HEK293 (cell line): ENCODE data around the gene CPB2.

Experiments
- CTCF ChIA-PET: fragments of 350-600 bp; formaldehyde crosslinking; extraction: SDS; loops from one replicate; lab custom pipeline; 2021; ENCODE audit warnings: antibody characterized with exemption; lab: Yijun Ruan, JAX
- POLR2A ChIA-PET: fragments of 300-600 bp; formaldehyde crosslinking; extraction: SDS; loops from one replicate; lab custom pipeline; 2020; ENCODE audit warnings: antibody characterized with exemption, inconsistent platforms; lab: Yijun Ruan, JAX
- H3K27ac ChIP-seq: fragments of 200-500 bp; sonication (Bioruptor generic); 2 replicates; pipeline ENCODE4 v1.5.1; 2014; ENCODE audit warnings: low read depth, low read length, control low read depth, inconsistent platforms; ENCODE audit errors: extremely low read depth
- H3K36me3 ChIP-seq, 2 experiments: fragments of 200-500 bp in 1 of 2; sonication (Bioruptor generic) in 1 of 2; 1 replicate in 1 of 2; 2 replicates in 1 of 2; pipeline ENCODE4 v1.5.1; 2014 to 2017; ENCODE audit warnings: inconsistent platforms in 2 of 2, low read length in 2 of 2; ENCODE audit not compliant: control insufficient read depth in 2 of 2, insufficient read depth in 1 of 2
- H3K4me1 ChIP-seq: fragments of 200-500 bp; sonication (Bioruptor generic); 2 replicates; pipeline ENCODE4 v1.5.1; 2014; ENCODE audit warnings: mild to moderate bottlenecking, low read length, inconsistent platforms; ENCODE audit not compliant: control insufficient read depth, insufficient read depth
- H3K4me3 ChIP-seq: 2 replicates; pipeline ENCODE4 v1.5.1; 2011; ENCODE audit warnings: low read depth, mild to moderate bottlenecking, control low read depth, low read length, moderate library complexity
- H3K9me3 ChIP-seq: fragments of 200-500 bp; sonication (Bioruptor generic); 2 replicates; pipeline ENCODE4 v1.5.1; 2014; ENCODE audit warnings: low read depth, low read length, inconsistent platforms; ENCODE audit not compliant: control insufficient read depth, insufficient read depth
- FEZF1 ChIP-seq: fragments of 450-650 bp; formaldehyde crosslinking; IDR thresholded peaks from 2 replicates; pipeline ENCODE4 v1.5.1; 2016; ENCODE audit warnings: missing biosample characterization, missing genetic modification characterization
- TCF7L2 ChIP-seq: IDR thresholded peaks from 2 replicates; pipeline ENCODE4 v1.6.1; 2011; ENCODE audit warnings: low read depth, mild to moderate bottlenecking, inconsistent platforms, low read length, moderate library complexity, borderline replicate concordance
- ZBTB17 ChIP-seq: fragments of 450-650 bp; formaldehyde crosslinking; IDR thresholded peaks from 2 replicates; pipeline ENCODE4 v1.5.1; 2016; ENCODE audit warnings: missing biosample characterization, missing genetic modification characterization
- ZNF10 ChIP-seq: fragments of 450-650 bp; formaldehyde crosslinking; IDR thresholded peaks from 2 replicates; pipeline ENCODE4 v1.5.1; 2017; ENCODE audit warnings: missing biosample characterization, missing genetic modification characterization
- ZNF140 ChIP-seq: fragments of 450-650 bp; formaldehyde crosslinking; IDR thresholded peaks from 2 replicates; pipeline ENCODE4 v1.5.1; 2016; ENCODE audit warnings: missing biosample characterization, missing genetic modification characterization
- ZNF18 ChIP-seq: fragments of 450-650 bp; formaldehyde crosslinking; IDR thresholded peaks from 2 replicates; pipeline ENCODE4 v1.5.1; 2016; ENCODE audit warnings: missing biosample characterization, missing genetic modification characterization
- ZNF214 ChIP-seq: fragments of 450-650 bp; formaldehyde crosslinking; IDR thresholded peaks from 2 replicates; pipeline ENCODE4 v1.5.1; 2017; ENCODE audit warnings: missing biosample characterization, mild to moderate bottlenecking, missing genetic modification characterization, borderline replicate concordance
- ZNF292 ChIP-seq: fragments of 450-650 bp; formaldehyde crosslinking; IDR thresholded peaks from 2 replicates; pipeline ENCODE4 v1.5.1; 2016; ENCODE audit warnings: low read depth, missing biosample characterization, missing genetic modification characterization, borderline replicate concordance
- ZNF423 ChIP-seq: fragments of 450-650 bp; formaldehyde crosslinking; IDR thresholded peaks from 2 replicates; pipeline ENCODE4 v1.5.1; 2016; ENCODE audit warnings: missing biosample characterization, missing genetic modification characterization
- ZNF600 ChIP-seq: fragments of 450-650 bp; formaldehyde crosslinking; IDR thresholded peaks from 2 replicates; pipeline ENCODE4 v1.5.1; 2016; ENCODE audit warnings: missing biosample characterization, missing genetic modification characterization
- ZNF658 ChIP-seq: fragments of 450-650 bp; formaldehyde crosslinking; IDR thresholded peaks from 2 replicates; pipeline ENCODE4; 2016; ENCODE audit warnings: missing biosample characterization, missing genetic modification characterization
- ZNF747 ChIP-seq: fragments of 450-650 bp; formaldehyde crosslinking; IDR thresholded peaks from 2 replicates; pipeline ENCODE4 v1.5.1; 2016; ENCODE audit warnings: missing biosample characterization, missing genetic modification characterization
- ZNF792 ChIP-seq: fragments of 450-650 bp; formaldehyde crosslinking; IDR thresholded peaks from 2 replicates; pipeline ENCODE4 v1.5.1; 2016; ENCODE audit warnings: missing biosample characterization, missing genetic modification characterization
- ZSCAN23 ChIP-seq: fragments of 450-650 bp; formaldehyde crosslinking; IDR thresholded peaks from 2 replicates; pipeline ENCODE4 v1.5.1; 2016; ENCODE audit warnings: missing biosample characterization, missing genetic modification characterization
- ZSCAN30 ChIP-seq: fragments of 450-650 bp; IDR thresholded peaks from 2 replicates; pipeline ENCODE4 v1.5.1; 2018; ENCODE audit warnings: missing biosample characterization, mild to moderate bottlenecking, missing genetic modification characterization, moderate library complexity
- TF ChIP-seq, protein P1 (sequence below): fragments of 450-650 bp; formaldehyde crosslinking; IDR thresholded peaks from 2 replicates; pipeline ENCODE4 v1.5.1; 2017; ENCODE audit warnings: missing biosample characterization, missing genetic modification characterization
- TF ChIP-seq, protein P2 (sequence below): fragments of 450-650 bp; formaldehyde crosslinking; IDR thresholded peaks from 2 replicates; pipeline ENCODE4 v1.5.1; 2016; ENCODE audit warnings: missing biosample characterization, missing genetic modification characterization, borderline replicate concordance
- TF ChIP-seq, protein P3 (sequence below): fragments of 450-650 bp; formaldehyde crosslinking; IDR thresholded peaks from 2 replicates; pipeline ENCODE4 v1.5.1; 2016; ENCODE audit warnings: missing biosample characterization, missing genetic modification characterization
- TF ChIP-seq, protein P4 (sequence below): fragments of 450-650 bp; formaldehyde crosslinking; IDR thresholded peaks from 2 replicates; pipeline ENCODE4 v1.5.1; 2016; ENCODE audit warnings: missing biosample characterization, missing genetic modification characterization

CPB2 gene

DNA sequence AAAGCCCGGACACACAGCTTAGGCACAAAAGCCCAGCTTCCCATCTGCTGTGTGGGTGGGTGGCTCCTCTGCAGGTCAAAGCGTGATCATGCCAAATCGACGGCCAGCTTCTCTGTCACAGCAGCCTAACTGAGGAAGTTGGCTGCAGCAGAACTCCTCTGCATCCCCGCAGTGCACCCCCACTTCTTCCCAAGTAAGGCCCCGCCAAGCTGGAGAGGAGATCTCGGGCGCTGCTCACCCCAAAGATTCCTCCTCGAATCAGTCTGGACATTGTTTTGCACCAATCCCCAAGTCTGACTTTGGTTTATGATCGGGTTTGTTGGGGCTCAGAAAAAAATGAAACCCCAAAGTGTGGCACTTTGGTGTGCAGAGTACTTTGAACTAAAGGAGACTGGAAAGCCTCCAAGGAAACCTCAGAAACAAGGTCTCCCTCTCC lies 19.7 kb upstream of the CPB2 start:
- no peak overlapping the region for H3K27ac ChIP-seq
- TF ChIP-seq, protein P1, sequence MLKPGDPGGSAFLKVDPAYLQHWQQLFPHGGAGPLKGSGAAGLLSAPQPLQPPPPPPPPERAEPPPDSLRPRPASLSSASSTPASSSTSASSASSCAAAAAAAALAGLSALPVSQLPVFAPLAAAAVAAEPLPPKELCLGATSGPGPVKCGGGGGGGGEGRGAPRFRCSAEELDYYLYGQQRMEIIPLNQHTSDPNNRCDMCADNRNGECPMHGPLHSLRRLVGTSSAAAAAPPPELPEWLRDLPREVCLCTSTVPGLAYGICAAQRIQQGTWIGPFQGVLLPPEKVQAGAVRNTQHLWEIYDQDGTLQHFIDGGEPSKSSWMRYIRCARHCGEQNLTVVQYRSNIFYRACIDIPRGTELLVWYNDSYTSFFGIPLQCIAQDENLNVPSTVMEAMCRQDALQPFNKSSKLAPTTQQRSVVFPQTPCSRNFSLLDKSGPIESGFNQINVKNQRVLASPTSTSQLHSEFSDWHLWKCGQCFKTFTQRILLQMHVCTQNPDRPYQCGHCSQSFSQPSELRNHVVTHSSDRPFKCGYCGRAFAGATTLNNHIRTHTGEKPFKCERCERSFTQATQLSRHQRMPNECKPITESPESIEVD, result no peak
- TF ChIP-seq, protein P2, sequence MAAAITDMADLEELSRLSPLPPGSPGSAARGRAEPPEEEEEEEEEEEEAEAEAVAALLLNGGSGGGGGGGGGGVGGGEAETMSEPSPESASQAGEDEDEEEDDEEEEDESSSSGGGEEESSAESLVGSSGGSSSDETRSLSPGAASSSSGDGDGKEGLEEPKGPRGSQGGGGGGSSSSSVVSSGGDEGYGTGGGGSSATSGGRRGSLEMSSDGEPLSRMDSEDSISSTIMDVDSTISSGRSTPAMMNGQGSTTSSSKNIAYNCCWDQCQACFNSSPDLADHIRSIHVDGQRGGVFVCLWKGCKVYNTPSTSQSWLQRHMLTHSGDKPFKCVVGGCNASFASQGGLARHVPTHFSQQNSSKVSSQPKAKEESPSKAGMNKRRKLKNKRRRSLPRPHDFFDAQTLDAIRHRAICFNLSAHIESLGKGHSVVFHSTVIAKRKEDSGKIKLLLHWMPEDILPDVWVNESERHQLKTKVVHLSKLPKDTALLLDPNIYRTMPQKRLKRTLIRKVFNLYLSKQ (tag by site-specific recombination), result no peak
- TF ChIP-seq, protein P3, sequence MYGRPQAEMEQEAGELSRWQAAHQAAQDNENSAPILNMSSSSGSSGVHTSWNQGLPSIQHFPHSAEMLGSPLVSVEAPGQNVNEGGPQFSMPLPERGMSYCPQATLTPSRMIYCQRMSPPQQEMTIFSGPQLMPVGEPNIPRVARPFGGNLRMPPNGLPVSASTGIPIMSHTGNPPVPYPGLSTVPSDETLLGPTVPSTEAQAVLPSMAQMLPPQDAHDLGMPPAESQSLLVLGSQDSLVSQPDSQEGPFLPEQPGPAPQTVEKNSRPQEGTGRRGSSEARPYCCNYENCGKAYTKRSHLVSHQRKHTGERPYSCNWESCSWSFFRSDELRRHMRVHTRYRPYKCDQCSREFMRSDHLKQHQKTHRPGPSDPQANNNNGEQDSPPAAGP (tag by site-specific recombination), result no peak
- TF ChIP-seq, protein P4, sequence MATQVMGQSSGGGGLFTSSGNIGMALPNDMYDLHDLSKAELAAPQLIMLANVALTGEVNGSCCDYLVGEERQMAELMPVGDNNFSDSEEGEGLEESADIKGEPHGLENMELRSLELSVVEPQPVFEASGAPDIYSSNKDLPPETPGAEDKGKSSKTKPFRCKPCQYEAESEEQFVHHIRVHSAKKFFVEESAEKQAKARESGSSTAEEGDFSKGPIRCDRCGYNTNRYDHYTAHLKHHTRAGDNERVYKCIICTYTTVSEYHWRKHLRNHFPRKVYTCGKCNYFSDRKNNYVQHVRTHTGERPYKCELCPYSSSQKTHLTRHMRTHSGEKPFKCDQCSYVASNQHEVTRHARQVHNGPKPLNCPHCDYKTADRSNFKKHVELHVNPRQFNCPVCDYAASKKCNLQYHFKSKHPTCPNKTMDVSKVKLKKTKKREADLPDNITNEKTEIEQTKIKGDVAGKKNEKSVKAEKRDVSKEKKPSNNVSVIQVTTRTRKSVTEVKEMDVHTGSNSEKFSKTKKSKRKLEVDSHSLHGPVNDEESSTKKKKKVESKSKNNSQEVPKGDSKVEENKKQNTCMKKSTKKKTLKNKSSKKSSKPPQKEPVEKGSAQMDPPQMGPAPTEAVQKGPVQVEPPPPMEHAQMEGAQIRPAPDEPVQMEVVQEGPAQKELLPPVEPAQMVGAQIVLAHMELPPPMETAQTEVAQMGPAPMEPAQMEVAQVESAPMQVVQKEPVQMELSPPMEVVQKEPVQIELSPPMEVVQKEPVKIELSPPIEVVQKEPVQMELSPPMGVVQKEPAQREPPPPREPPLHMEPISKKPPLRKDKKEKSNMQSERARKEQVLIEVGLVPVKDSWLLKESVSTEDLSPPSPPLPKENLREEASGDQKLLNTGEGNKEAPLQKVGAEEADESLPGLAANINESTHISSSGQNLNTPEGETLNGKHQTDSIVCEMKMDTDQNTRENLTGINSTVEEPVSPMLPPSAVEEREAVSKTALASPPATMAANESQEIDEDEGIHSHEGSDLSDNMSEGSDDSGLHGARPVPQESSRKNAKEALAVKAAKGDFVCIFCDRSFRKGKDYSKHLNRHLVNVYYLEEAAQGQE (tag by site-specific recombination), result no peak
- TF ChIP-seq ZSCAN30 (tag by site-specific recombination), result no peak
- TF ChIP-seq ZNF10 (tag by site-specific recombination), result no peak
- ChIA-PET POLR2A (no interaction called here), CTCF (interaction anchor here (1.1 kb wide), 1 partner anchor 11 kb away, joined by 4 read pairs; no protein-coding TSS in a partner anchor)
- no peak overlapping the region for H3K4me3 ChIP-seq
- H3K9me3 ChIP-seq, result no peaks in the 10 kb centered on the region
- H3K4me1 ChIP-seq, result peaks cover 3% of the 10 kb centered on the region; the same call in 1 of the 2 replicates
- H3K36me3 ChIP-seq, result peaks cover 0 to 12% of the 10 kb centered on the region in 2 experiments; a peak in 1 of 3 replicates

GRCh38 chr13:46122304-46122703 lies 17.5 kb upstream of the CPB2 start:
- TF ChIP-seq ZBTB17 (tag by site-specific recombination), result no peak
- no peak for TF ChIP-seq ZNF140 (tag by site-specific recombination)
- TF ChIP-seq ZSCAN23, result no peak
- no peak for TF ChIP-seq ZNF18 (tag by site-specific recombination)
- TF ChIP-seq ZNF214 (tag by site-specific recombination), result no peak
- no peak for TF ChIP-seq ZNF292
- no peak for TF ChIP-seq TCF7L2
- no peak for TF ChIP-seq ZNF600 (tag by site-specific recombination)
- TF ChIP-seq ZNF747 (tag by site-specific recombination), result no peak
- no peak for TF ChIP-seq ZNF423 (tag by site-specific recombination)
- no peak for TF ChIP-seq ZNF658 (tag by site-specific recombination)
- no peak for TF ChIP-seq FEZF1 (tag by site-specific recombination)
- TF ChIP-seq ZNF792 (tag by site-specific recombination), result no peak
- no peaks in the 10 kb centered on the region for H3K9me3 ChIP-seq
- peaks cover 0 to 4% of the 10 kb centered on the region in 2 experiments; a peak in 1 of 3 replicates for H3K36me3 ChIP-seq
- H3K4me3 ChIP-seq, result no peak overlapping the region
- peaks cover 3% of the 10 kb centered on the region; the same call in 1 of the 2 replicates for H3K4me1 ChIP-seq
- CTCF ChIA-PET, result no interaction called here
- POLR2A ChIA-PET, result no interaction called here
- no peak overlapping the region for H3K27ac ChIP-seq
